ENCODE measurements around the gene DPP6.
"Not testable (repeated sequence)": the region's sequence is repeated elsewhere in the genome, so short reads cannot be mapped to it uniquely, and the experiment has no call there.

Gene DPP6

GRCh38 chr7:154148791-154149516 lies 96.8 kb downstream of the DPP6 start:
- DNase-seq (ENCODE audit: extremely low read depth, low read depth), result not testable (repeated sequence)

- not testable (repeated sequence) for DNase-seq (ENCODE audit: extremely low read depth, low read depth)
Observed at GRCh38 chr7:154150656-154151055, 98.5 kb downstream of the DPP6 start.

- not testable (repeated sequence) for DNase-seq (ENCODE audit: extremely low read depth, low read depth)
Observed at GRCh38 chr7:154151306-154151705, 99.1 kb downstream of the DPP6 start.

GRCh38 chr7:154155928-154156327 lies 103.7 kb downstream of the DPP6 start:
- DNase-seq (ENCODE audit: extremely low read depth, low read depth), result not testable (repeated sequence)

- not testable (repeated sequence) for DNase-seq (ENCODE audit: extremely low read depth, low read depth)
Observed at GRCh38 chr7:154162921-154163320, 110.7 kb downstream of the DPP6 start.

GRCh38 chr7:154163642-154164041 lies 111.4 kb downstream of the DPP6 start:
- DNase-seq (ENCODE audit: extremely low read depth, low read depth), result not testable (repeated sequence)

GRCh38 chr7:154167051-154167450 lies 114.9 kb downstream of the DPP6 start:
- no peak for TF ChIP-seq CTCF (IDR thresholded peaks at IDR 0.05; ENCODE audit: low read depth, low read length)
- no peak for DNase-seq (ENCODE audit: extremely low read depth, low read depth)

- no peak for DNase-seq (ENCODE audit: extremely low read depth, low read depth)
- no peak for TF ChIP-seq CTCF (IDR thresholded peaks at IDR 0.05; ENCODE audit: low read depth, low read length)
Observed at GRCh38 chr7:154167807-154168206, 115.6 kb downstream of the DPP6 start.

- no peak for DNase-seq (ENCODE audit: extremely low read depth, low read depth)
- TF ChIP-seq CTCF (IDR thresholded peaks at IDR 0.05; ENCODE audit: low read depth, low read length), result no peak
Observed at GRCh38 chr7:154171422-154171821, 119.2 kb downstream of the DPP6 start.

GRCh38 chr7:154172236-154172635 lies 120.0 kb downstream of the DPP6 start:
- no peak for TF ChIP-seq CTCF (IDR thresholded peaks at IDR 0.05; ENCODE audit: low read depth, low read length)
- DNase-seq (ENCODE audit: extremely low read depth, low read depth), result no peak

- DNase-seq (ENCODE audit: extremely low read depth, low read depth), result no peak
- no peak for TF ChIP-seq CTCF (IDR thresholded peaks at IDR 0.05; ENCODE audit: low read depth, low read length)
Observed at GRCh38 chr7:154177584-154177983, 125.4 kb downstream of the DPP6 start.
